Measurements from ENCODE around the gene HMOX2.

GRCh38 chr16:4437366-4437765, 38.8 kb upstream of the HMOX2 start:
- TF ChIP-seq YY1 (IDR thresholded peaks at IDR 0.05; ENCODE audit: insufficient read depth, insufficient read length) (no peak), ZNF274 (IDR thresholded peaks at IDR 0.05; ENCODE audit: low read depth, low read length) (no peak), SUZ12 (IDR thresholded peaks at IDR 0.05; ENCODE audit: extremely low read depth, insufficient read depth, insufficient read length) (no peak)

All from NT2/D1 (cell line).